K562 (cell line): ENCODE measurements around the gene JPH2. TPM values are rescaled to one million over a fixed set of nuclear protein-coding genes. Genes with fewer than 3 reads are reported as not detected.

Source experiments
- ATAC-seq: fragments of 200-7000 bp; cut with Tn5 transposase; 3 replicates; pipeline ENCODE4 v1.9.1; 2020; ENCODE audit warnings: moderate library complexity
- BruUV-seq: library from RNA; stranded (reverse); fragments of 400-500 nt; replicated peaks from 2 replicates; lab custom pipeline; 2021; lab: Mats Ljungman, UMichigan
- CTCF ChIA-PET: fragments of 300-600 bp; formaldehyde crosslinking; extraction: SDS; loops from one replicate; lab custom pipeline; 2021; ENCODE audit warnings: low intra/inter-chr PET ratio; lab: Yijun Ruan, JAX
- POLR2A ChIA-PET: fragments of 300-600, 350-650 bp; sonication (Branson Sonifier 250); formaldehyde crosslinking; extraction: SDS; loops from one replicate; lab custom pipeline; 2021; ENCODE audit warnings: antibody characterized with exemption, inconsistent platforms; lab: Yijun Ruan, JAX
- DNase-seq, 4 experiments: peaks; one replicate each; pipeline versions ENCODE4 v3.0.0 to v3.0.0-alpha.2; 2011 to 2018; ENCODE audit warnings: low spot score in 3 of 4, mixed read lengths in 3 of 4; ENCODE audit errors: extremely low read depth in 1 of 4
- FAIRE-seq: peaks from 2 replicates; lab custom pipeline; 2011; peaks lifted over from hg19 to GRCh38; lab: Jason Lieb, UNC
- H2AFZ ChIP-seq: 2 replicates; pipeline ENCODE4 v1.6.0; 2011; ENCODE audit warnings: low read depth, low read length, control low read depth, inconsistent platforms
- H3K27ac ChIP-seq: fragments of 200-600 bp; 3 replicates; pipeline ENCODE4 v1.8.0; 2011; ENCODE audit warnings: low read depth, mild to moderate bottlenecking, control low read depth, inconsistent platforms, low read length, moderate library complexity, mixed read lengths; ENCODE audit errors: extremely low read depth
- H3K27me3 ChIP-seq, 2 experiments: fragments of 300-600 bp in 1 of 2; 2 replicates in 1 of 2; 3 replicates in 1 of 2; pipeline versions ENCODE4 v1.6.0 to v1.8.0; 2011; ENCODE audit warnings: inconsistent platforms in 2 of 2, low read length in 2 of 2, mild to moderate bottlenecking in 1 of 2, mixed read lengths in 1 of 2, moderate library complexity in 1 of 2; ENCODE audit not compliant: control insufficient read depth in 2 of 2, insufficient read depth in 2 of 2
- H3K36me3 ChIP-seq: fragments of 300-600 bp; 3 replicates; pipeline ENCODE4 v1.8.0; 2011; ENCODE audit warnings: mild to moderate bottlenecking, low read length, inconsistent platforms; ENCODE audit not compliant: control insufficient read depth, insufficient read depth
- H3K4me1 ChIP-seq, 2 experiments: fragments of 200-600 bp in 1 of 2; replicated peaks in 1 of 2; 2 replicates in 1 of 2; 3 replicates in 1 of 2; pipeline versions ENCODE4 v1.5.1 to v1.8.0; 2011; ENCODE audit warnings: inconsistent platforms in 2 of 2, low read length in 2 of 2, mild to moderate bottlenecking in 1 of 2, mixed read lengths in 1 of 2, moderate library complexity in 1 of 2; ENCODE audit not compliant: control insufficient read depth in 2 of 2, insufficient read depth in 2 of 2
- H3K4me2 ChIP-seq: 2 replicates; pipeline ENCODE4 v1.6.1; 2011; ENCODE audit warnings: low read length, control low read depth, inconsistent platforms, mixed read lengths; ENCODE audit not compliant: insufficient read depth
- H3K4me3 ChIP-seq: fragments of 200-600 bp; sonication (generic), shearing (Covaris generic); 2 replicates; pipeline ENCODE4 v1.5.1; 2016; ENCODE audit warnings: control low read depth, inconsistent platforms
- H3K79me2 ChIP-seq: fragments of 200-600 bp; 3 replicates; pipeline ENCODE4 v1.8.0; 2011; ENCODE audit warnings: low read length, inconsistent platforms; ENCODE audit not compliant: control insufficient read depth, insufficient read depth
- H3K9ac ChIP-seq, 2 experiments: 2 replicates each; pipeline versions ENCODE4 v1.6.0 to v1.6.1; 2011; ENCODE audit warnings: low read depth in 2 of 2, low read length in 2 of 2, control low read depth in 1 of 2, inconsistent platforms in 1 of 2, mild to moderate bottlenecking in 1 of 2, mixed read lengths in 1 of 2; ENCODE audit not compliant: insufficient read depth in 1 of 2
- H3K9me1 ChIP-seq: one replicate; pipeline ENCODE4 v1.6.0; 2011; ENCODE audit warnings: inconsistent platforms, mild to moderate bottlenecking, low read length, moderate library complexity; ENCODE audit not compliant: control insufficient read depth, insufficient read depth
- H3K9me3 ChIP-seq: replicated peaks from 2 replicates; pipeline ENCODE4 v1.5.1; 2011; ENCODE audit warnings: low read depth, low read length, inconsistent platforms; ENCODE audit not compliant: control insufficient read depth, insufficient read depth
- H4K20me1 ChIP-seq: replicated peaks from 2 replicates; pipeline ENCODE4 v1.6.1; 2011; ENCODE audit warnings: low read length, inconsistent platforms, mixed read lengths; ENCODE audit not compliant: control insufficient read depth, insufficient read depth
- BRD4 ChIP-seq: fragments of 200-600 bp; sonication (generic); IDR thresholded peaks from 2 replicates; pipeline ENCODE4 v1.6.1; 2017; ENCODE audit warnings: inconsistent platforms
- CC2D1A ChIP-seq: fragments of 450-650 bp; IDR thresholded peaks from 2 replicates; pipeline ENCODE4 v1.6.1; 2017; ENCODE audit warnings: mild to moderate bottlenecking
- GTF2F1 ChIP-seq: IDR thresholded peaks from 2 replicates; pipeline ENCODE4 v1.6.1; 2011; ENCODE audit warnings: low read depth, low read length, improper control_type of control experiment
- MYBL2 ChIP-seq, 2 experiments: fragments of 450-650 bp in 1 of 2; sonication (generic) in 1 of 2; formaldehyde crosslinking in 1 of 2; IDR thresholded peaks; 2 replicates each; pipeline versions ENCODE4 v1.6.1 to v1.8.1; 2017 to 2022; ENCODE audit warnings: borderline replicate concordance in 1 of 2, inconsistent platforms in 1 of 2, low read depth in 1 of 2, mild to moderate bottlenecking in 1 of 2, missing genetic modification reagents in 1 of 2, moderate library complexity in 1 of 2
- NFIX ChIP-seq: fragments of 250-450 bp; sonication (Bioruptor Pico); IDR thresholded peaks from 2 replicates; pipeline ENCODE4 v1.4.0; 2020; ENCODE audit warnings: low read depth, mild to moderate bottlenecking, moderate library complexity
- SMARCE1 ChIP-seq: fragments of 450-650 bp; IDR thresholded peaks from 2 replicates; pipeline ENCODE4 v1.7.1; 2016; ENCODE audit warnings: mild to moderate bottlenecking
- SRSF7 ChIP-seq: fragments of 200-400 bp; formaldehyde crosslinking; optimal IDR thresholded peaks from 2 replicates; pipeline ENCODE3; 2017; ENCODE audit warnings: mild to moderate bottlenecking, low read depth, low read length
- ZNF253 ChIP-seq: fragments of 250-450 bp; sonication (Bioruptor Pico); conservative IDR thresholded peaks from 2 replicates; pipeline ENCODE4 v1.6.1; 2021; ENCODE audit warnings: mild to moderate bottlenecking
- WGBS: fragments of 100-300 bp; shearing (Covaris generic); methylation state at CpG from one replicate; pipeline ENCODE4 v1.1.6; 2016; ENCODE audit warnings: low coverage, mixed read lengths; ENCODE audit not compliant: insufficient coverage; ENCODE audit errors: missing lambda C conversion rate; 5-methylcytosine and 5-hydroxymethylcytosine counted together
- in situ Hi-C: fragments of 300-500 bp; cut with MboI; formaldehyde crosslinking; loops from 4 replicates; pipeline ENCODE4 v1.15.0; 2018; ENCODE audit warnings: inconsistent platforms, mixed read lengths
- intact Hi-C: fragments of 100-400 bp; cut with micrococcal nuclease; formaldehyde crosslinking; loops from 2 replicates; pipeline ENCODE4 v1.14.2; 2022
- polyA plus RNA-seq, 8 experiments: library from polyadenylated mRNA; depleted of rRNA in 4 of 8; stranded (reverse) in 5 of 8; unstranded in 3 of 8; fragments of >200 nt; fragmentation: Nextera tagmentation in 2 of 8; fragmentation: Illumina TruSeq in 1 of 8; extraction: Ambion mirVana in 2 of 8; extraction: Trizol in 1 of 8; gene quantifications; 2 replicates each; pipeline versions ENCODE4 v1.2.1 to v1.2.3, GENCODE V29; 2011 to 2014; ENCODE audit warnings: inconsistent platforms in 1 of 8, missing spikeins in 1 of 8
- total RNA-seq, 7 experiments: library from RNA; depleted of rRNA in 6 of 7; stranded (reverse); fragments of >200 nt in 6 of 7; fragmentation: Illumina TruSeq in 2 of 7; extraction: Trizol in 2 of 7; gene quantifications; 2 replicates each; pipeline versions ENCODE4 v1.2.1 to v1.2.3, GENCODE V29; 2011 to 2021; ENCODE audit warnings: low replicate concordance in 1 of 7

The JPH2 gene
- total and polyA plus RNA-seq, 9 of the 15 experiments (the other 6 are each of a cell fraction or from before 2014, with no cell fraction given), result not detected

- Histone ChIP-seq H3K79me2 (no peaks in the 10 kb centered on the region), H3K9me1 (no peaks in the 10 kb centered on the region), H3K9me3 (no peaks in the 10 kb centered on the region), H3K36me3 (no peaks in the 10 kb centered on the region), H3K9ac (no peak overlapping the region), H2AFZ (no peak overlapping the region), H3K27ac (no peak overlapping the region), H3K27me3 (peaks cover 0 to 11% of the 10 kb centered on the region in 2 experiments; a peak in 2 of 5 replicates), H3K4me3 (no peak overlapping the region), H3K4me1 (peaks cover 4 to 11% of the 10 kb centered on the region in 2 experiments; a peak in 4 of 5 replicates), H3K4me2 (no peak overlapping the region), H4K20me1 (peaks cover 11% of the 10 kb centered on the region)
- peak in 1 of 4 experiments; percentile 14 for DNase-seq
- intact Hi-C loops, result loop anchor here (5.0 kb wide), 2 partner anchors 393 to 513 kb away; no protein-coding TSS in a partner anchor
- in situ Hi-C loops, result loop anchor here (5.0 to 10.0 kb wide), 3 partner anchors 93 to 386 kb away; partner anchors contain the start of gene FITM2
- ATAC-seq, result no peak
- POLR2A ChIA-PET, result interaction anchor here (0.6 to 1.2 kb wide), 3 partner anchors 9 to 295 kb away, joined by 3 to 6 read pairs (median 3); partner anchors contain the start of gene OSER1
- no TSS peak for BruUV-seq
- no peak for FAIRE-seq
- TF ChIP-seq GTF2F1, result no peak
- no peak for TF ChIP-seq CC2D1A
- no peak for TF ChIP-seq NFIX (CRISPR knock-in tag)
- TF ChIP-seq SMARCE1, result no peak
- no peak for TF ChIP-seq SRSF7
- TF ChIP-seq BRD4, result no peak
- no peak for TF ChIP-seq MYBL2 (IDR thresholded peaks at IDR 0.05; ENCODE audit: low read depth)
- TF ChIP-seq MYBL2 (CRISPR knock-in tag; IDR thresholded peaks at IDR 0.05; ENCODE audit: borderline replicate concordance), result no peak
- TF ChIP-seq ZNF253 (CRISPR knock-in tag), result no peak
- WGBS, result 13% methylated on average over 4 of the region's 5 CpGs
- CTCF ChIA-PET, result interaction anchor here (6.3 kb wide), 1 partner anchor 167 kb away, joined by 79 read pairs; no protein-coding TSS in a partner anchor
Measured at GRCh38 chr20:44219170-44219730, 32.3 kb upstream of the JPH2 start.
